Esophagus muscularis mucosa (tissue), 4 donors: ENCODE results near the gene PML. TPM values are rescaled to one million over a fixed set of nuclear protein-coding genes. Genes with fewer than 3 reads are reported as not detected.

Experiments
- DNase-seq: peaks from one replicate; pipeline ENCODE4 v3.0.0-alpha.2; 2017; ENCODE audit errors: extremely low spot score
- H3K27ac ChIP-seq, 4 donors: fragments of 200-600 bp; sonication (generic); replicated peaks in 1 of 4; 1 replicate in 3 of 4; 2 replicates in 1 of 4; pipeline ENCODE4 v1.5.1; 2016 to 2019; ENCODE audit warnings: mild to moderate bottlenecking in 1 of 4
- H3K27me3 ChIP-seq, 4 donors: fragments of 200-600 bp; sonication (generic); one replicate each; pipeline versions ENCODE4 v1.5.1 to v1.6.0; 2016 to 2019
- H3K36me3 ChIP-seq, 4 donors: fragments of 200-600 bp; sonication (generic); one replicate each; pipeline ENCODE4 v1.5.1; 2016 to 2019
- H3K4me1 ChIP-seq, 4 donors: fragments of 200-600 bp; sonication (generic); one replicate each; pipeline ENCODE4 v1.5.1; 2016 to 2019
- H3K4me3 ChIP-seq, 4 donors: fragments of 200-600 bp; sonication (generic); 1 replicate in 2 of 4; 2 replicates in 2 of 4; pipeline ENCODE4 v1.5.1; 2016 to 2019; ENCODE audit warnings: mild to moderate bottlenecking in 4 of 4, moderate library complexity in 1 of 4
- H3K9me3 ChIP-seq, 4 donors: fragments of 200-600 bp; sonication (generic); 1 replicate in 3 of 4; 2 replicates in 1 of 4; pipeline ENCODE4 v1.5.1; 2016 to 2019
- EP300 ChIP-seq: sonication (generic); formaldehyde crosslinking; IDR thresholded peaks from one replicate; pipeline ENCODE4 v1.6.1; 2017; ENCODE audit warnings: antibody characterized with exemption
- POLR2A ChIP-seq: fragments of 450-650 bp; IDR thresholded peaks from one replicate; pipeline ENCODE4 v1.6.1; 2017; ENCODE audit warnings: antibody characterized with exemption, moderate library complexity, mild to moderate bottlenecking, low read depth
- POLR2AphosphoS5 ChIP-seq, 2 donors: sonication (generic); formaldehyde crosslinking; IDR thresholded peaks; one replicate each; pipeline ENCODE4 v1.6.1; 2017; ENCODE audit warnings: antibody characterized with exemption in 2 of 2
- WGBS: methylation state at CpG from one replicate; pipeline ENCODE4 v1.1.5; 2018; 5-methylcytosine and 5-hydroxymethylcytosine counted together
- intact Hi-C: fragments of 100-400 bp; cut with DNase I; formaldehyde crosslinking; loops from one replicate; pipeline ENCODE4 v1.15.1; 2023
- total RNA-seq, 4 donors: library from RNA; depleted of rRNA; stranded (reverse); fragments of >200 nt; gene quantifications; one replicate each; pipeline versions ENCODE4 v1.1.0 to v1.2.1, GENCODE V29; 2016
- TF ChIP-seq, protein P1 (sequence below), 3 experiments: fragments of 200-600 bp in 2 of 3; fragments of 450-650 bp in 1 of 3; sonication (generic) in 2 of 3; IDR thresholded peaks; one replicate each; pipeline ENCODE4 v1.5.1; 2017 to 2019; ENCODE audit warnings: antibody characterized with exemption in 3 of 3, mild to moderate bottlenecking in 2 of 3, moderate library complexity in 1 of 3

Gene PML
- total RNA-seq, 4 donors from 2014 or later: 48.0 to 61.6 (median 57.2) TPM

DNA sequence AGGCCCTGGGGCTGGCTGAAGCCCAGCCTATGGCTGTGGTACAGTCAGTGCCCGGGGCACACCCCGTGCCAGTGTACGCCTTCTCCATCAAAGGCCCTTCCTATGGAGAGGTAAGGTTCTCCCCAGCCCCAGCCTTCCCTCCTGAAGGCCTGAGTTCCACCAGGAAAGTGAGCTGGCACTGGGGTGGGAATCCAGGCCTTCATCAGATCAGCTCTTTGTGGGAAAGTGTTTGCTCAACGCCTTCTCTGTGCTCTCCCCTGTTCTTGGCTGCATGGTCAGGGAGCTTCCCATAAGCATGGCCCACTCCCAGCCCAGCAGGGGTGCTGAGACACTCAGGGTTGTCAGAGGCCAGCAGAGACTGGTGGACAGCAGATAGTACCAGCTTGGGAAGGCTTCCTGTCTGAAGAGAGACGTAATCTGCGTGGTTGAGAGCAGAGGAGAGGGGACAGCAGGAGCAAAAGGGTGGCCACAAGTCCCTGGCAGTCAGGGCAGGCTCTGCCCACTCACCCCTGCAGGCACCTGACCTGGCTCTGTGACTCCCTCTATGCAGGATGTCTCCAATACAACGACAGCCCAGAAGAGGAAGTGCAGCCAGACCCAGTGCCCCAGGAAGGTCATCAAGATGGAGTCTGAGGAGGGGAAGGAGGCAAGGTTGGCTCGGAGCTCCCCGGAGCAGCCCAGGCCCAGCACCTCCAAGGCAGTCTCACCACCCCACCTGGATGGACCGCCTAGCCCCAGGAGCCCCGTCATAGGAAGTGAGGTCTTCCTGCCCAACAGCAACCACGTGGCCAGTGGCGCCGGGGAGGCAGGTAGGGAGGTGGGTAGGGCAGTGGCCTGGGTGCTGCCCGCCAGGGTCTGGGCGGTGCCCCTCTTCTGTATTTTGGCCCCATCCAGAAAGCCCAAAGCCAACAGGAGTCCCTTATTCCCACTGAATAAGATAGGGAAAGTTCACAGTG lies 38.4 kb downstream of the PML start:
- H3K27ac ChIP-seq: no peak overlapping the region
- no peaks in the 10 kb centered on the region for H3K9me3 ChIP-seq
- H3K27me3 ChIP-seq: no peaks in the 10 kb centered on the region
- no peak for DNase-seq
- no peak overlapping the region for H3K4me3 ChIP-seq
- TF ChIP-seq, protein P1, sequence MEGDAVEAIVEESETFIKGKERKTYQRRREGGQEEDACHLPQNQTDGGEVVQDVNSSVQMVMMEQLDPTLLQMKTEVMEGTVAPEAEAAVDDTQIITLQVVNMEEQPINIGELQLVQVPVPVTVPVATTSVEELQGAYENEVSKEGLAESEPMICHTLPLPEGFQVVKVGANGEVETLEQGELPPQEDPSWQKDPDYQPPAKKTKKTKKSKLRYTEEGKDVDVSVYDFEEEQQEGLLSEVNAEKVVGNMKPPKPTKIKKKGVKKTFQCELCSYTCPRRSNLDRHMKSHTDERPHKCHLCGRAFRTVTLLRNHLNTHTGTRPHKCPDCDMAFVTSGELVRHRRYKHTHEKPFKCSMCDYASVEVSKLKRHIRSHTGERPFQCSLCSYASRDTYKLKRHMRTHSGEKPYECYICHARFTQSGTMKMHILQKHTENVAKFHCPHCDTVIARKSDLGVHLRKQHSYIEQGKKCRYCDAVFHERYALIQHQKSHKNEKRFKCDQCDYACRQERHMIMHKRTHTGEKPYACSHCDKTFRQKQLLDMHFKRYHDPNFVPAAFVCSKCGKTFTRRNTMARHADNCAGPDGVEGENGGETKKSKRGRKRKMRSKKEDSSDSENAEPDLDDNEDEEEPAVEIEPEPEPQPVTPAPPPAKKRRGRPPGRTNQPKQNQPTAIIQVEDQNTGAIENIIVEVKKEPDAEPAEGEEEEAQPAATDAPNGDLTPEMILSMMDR (IDR thresholded peaks at IDR 0.05): no peak
- no peak for TF ChIP-seq POLR2A
- no peak for TF ChIP-seq EP300
- TF ChIP-seq POLR2AphosphoS5 (IDR thresholded peaks at IDR 0.05): no peak
- 80% methylated on average over 13 of the region's 16 CpGs for WGBS
- intact Hi-C loops: no loop called here
- H3K36me3 ChIP-seq: peaks cover 33 to 87% (median 76%) of the 10 kb centered on the region in 4 donors
- peaks cover 7 to 36% (median 21%) of the 10 kb centered on the region in 4 donors for H3K4me1 ChIP-seq

DNA sequence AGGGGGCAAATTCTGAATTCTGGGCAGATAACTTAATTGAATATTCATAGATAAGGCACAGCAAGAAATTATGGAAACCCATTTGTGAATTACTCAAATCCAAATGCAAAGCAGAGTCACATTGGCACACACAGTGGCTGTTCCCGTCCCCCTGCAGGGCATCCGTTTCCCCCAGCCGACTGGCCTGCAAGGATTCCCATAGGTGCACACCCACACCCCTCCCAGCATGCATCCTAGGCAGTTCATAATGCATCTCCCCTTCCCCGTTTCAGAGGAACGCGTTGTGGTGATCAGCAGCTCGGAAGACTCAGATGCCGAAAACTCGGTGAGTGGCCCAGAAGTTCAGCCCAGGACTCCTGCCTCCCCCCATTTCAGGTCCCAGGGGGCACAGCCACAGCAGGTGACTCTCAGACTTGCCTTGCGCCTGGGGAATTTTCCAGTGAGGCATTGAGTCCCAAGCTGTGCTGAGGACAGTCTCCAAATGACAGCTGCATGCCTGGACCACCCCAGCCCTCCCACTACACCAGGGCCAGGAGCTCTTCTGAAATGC lies 39.8 kb downstream of the PML start:
- TF ChIP-seq POLR2A: no peak
- no peak for TF ChIP-seq EP300
- TF ChIP-seq, protein P1 (IDR thresholded peaks at IDR 0.05): no peak
- no peak for TF ChIP-seq POLR2AphosphoS5 (IDR thresholded peaks at IDR 0.05)
- peaks cover 33 to 81% (median 73%) of the 10 kb centered on the region in 4 donors for H3K36me3 ChIP-seq
- intact Hi-C loops: no loop called here
- peaks cover 12 to 37% (median 16%) of the 10 kb centered on the region in 4 donors for H3K4me1 ChIP-seq
- no peak overlapping the region for H3K4me3 ChIP-seq
- H3K27ac ChIP-seq: no peak overlapping the region
- H3K27me3 ChIP-seq: no peaks in the 10 kb centered on the region
- WGBS: 78% methylated on average over 8 of the region's 10 CpGs
- DNase-seq: no peak
- no peaks in the 10 kb centered on the region for H3K9me3 ChIP-seq

DNA sequence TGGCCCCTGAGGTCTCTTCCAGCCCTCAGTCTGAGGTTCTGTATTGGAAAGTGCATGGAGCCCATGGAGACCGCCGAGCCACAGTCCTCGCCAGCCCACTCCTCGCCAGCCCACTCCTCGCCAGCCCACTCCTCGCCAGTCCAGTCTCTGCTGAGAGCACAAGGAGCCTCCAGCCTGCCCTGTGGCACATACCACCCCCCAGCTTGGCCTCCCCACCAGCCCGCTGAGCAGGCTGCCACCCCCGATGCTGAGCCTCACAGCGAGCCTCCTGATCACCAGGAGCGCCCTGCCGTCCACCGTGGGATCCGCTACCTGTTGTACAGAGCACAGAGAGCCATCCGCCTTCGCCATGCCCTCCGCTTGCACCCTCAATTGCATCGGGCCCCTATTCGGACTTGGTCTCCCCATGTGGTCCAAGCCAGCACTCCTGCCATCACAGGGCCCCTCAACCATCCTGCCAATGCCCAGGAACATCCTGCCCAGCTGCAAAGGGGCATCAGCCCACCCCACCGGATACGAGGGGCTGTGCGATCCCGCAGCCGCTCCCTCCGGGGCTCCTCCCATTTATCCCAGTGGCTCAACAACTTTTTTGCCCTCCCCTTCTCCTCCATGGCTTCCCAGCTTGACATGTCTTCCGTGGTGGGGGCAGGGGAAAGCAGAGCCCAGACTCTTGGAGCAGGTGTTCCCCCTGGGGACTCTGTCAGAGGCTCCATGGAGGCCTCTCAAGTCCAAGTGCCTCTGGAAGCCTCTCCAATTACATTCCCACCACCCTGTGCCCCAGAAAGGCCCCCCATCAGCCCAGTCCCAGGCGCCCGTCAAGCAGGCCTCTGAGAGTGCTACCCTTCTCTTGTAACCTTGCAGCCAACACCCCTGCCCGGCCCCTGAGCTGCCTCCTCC lies 40.9 kb downstream of the PML start:
- Histone ChIP-seq H3K4me3 (no peak overlapping the region), H3K4me1 (peaks cover 20 to 48% (median 25%) of the 10 kb centered on the region in 4 donors), H3K9me3 (no peaks in the 10 kb centered on the region), H3K27ac (no peak overlapping the region), H3K27me3 (no peaks in the 10 kb centered on the region), H3K36me3 (peaks cover 28 to 70% (median 63%) of the 10 kb centered on the region in 4 donors)
- intact Hi-C loops: loop anchor here (5.0 kb wide), 1 partner anchor 58 kb away; no protein-coding TSS in a partner anchor
- 93% methylated on average over 28 of the region's 28 CpGs for WGBS
- no peak for DNase-seq
- TF ChIP-seq POLR2A (no peak), EP300 (no peak), POLR2AphosphoS5 (IDR thresholded peaks at IDR 0.05) (no peak)
- TF ChIP-seq, protein P1 (IDR thresholded peaks at IDR 0.05): no peak

DNA sequence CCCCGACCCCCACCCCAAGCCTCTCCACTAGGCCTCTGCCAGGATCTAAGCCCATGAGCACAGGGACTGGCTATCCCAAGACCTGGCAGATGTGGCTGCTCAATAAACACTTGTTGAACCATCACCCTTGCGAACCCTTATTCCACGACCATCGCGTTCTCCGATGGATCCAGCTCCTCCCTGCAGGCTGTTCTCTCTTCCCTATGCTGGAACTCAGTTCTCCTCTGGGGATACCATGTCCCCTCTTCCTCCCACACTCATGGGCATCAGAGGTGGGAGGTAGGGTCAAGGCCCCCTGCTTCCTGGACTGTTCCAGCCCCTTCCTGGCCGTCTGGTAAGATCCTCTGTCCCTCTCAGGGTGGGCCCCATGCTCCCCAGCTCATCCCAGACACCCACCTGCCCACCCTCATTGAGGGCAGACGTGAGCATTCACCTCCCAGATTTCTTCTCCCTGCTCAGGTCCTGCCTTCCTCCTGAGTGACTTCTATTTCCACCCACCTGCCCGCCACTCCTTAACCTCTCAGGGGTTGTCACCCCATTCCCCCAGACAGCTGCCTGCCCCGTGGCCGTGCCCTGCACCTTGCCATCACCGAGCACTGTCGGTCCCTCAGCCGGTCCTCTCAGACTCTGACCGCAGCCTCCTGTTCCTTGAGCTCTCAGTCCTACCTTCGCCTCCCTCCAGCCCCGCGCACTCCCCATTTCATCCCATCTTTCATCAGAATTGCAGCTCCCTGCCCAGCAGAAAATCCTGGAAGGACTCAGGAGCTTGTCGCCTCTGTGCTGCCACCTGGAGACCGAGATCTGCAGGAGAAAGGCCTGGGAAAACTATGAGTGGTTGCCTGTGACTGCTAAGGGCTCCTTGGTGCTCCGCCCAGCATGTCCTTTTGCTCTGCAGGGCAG lies 42.0 kb downstream of the PML start:
- H3K4me1 ChIP-seq: peaks cover 30 to 55% (median 35%) of the 10 kb centered on the region in 4 donors

More for the DNA sequence above, 42.0 kb downstream of the PML start:
- no peaks in the 10 kb centered on the region for H3K27me3 ChIP-seq
- no peak overlapping the region for H3K4me3 ChIP-seq
- DNase-seq: no peak
- TF ChIP-seq EP300: no peak
- TF ChIP-seq, protein P1 (IDR thresholded peaks at IDR 0.05): peak; percentile 28 to 53 (median 44)
- 66% methylated on average over 21 of the region's 21 CpGs for WGBS
- no peak overlapping the region for H3K27ac ChIP-seq
- intact Hi-C loops: loop anchor here (5.0 kb wide), 1 partner anchor 59 kb away; no protein-coding TSS in a partner anchor
- no peaks in the 10 kb centered on the region for H3K9me3 ChIP-seq
- peaks cover 28 to 71% (median 66%) of the 10 kb centered on the region in 4 donors for H3K36me3 ChIP-seq
